ENCODE data around the gene SUN1.

GRCh38 chr7:874031-874749 lies 41.9 kb downstream of the SUN1 start:
- TF ChIP-seq CTCF (IDR thresholded peaks at IDR 0.05): no peak
- TF ChIP-seq EP300 (IDR thresholded peaks at IDR 0.05; ENCODE audit: borderline replicate concordance in 1 of 2, low read depth in 1 of 2, low read length in 1 of 2): no peak
- TF ChIP-seq POLR2AphosphoS5 (IDR thresholded peaks at IDR 0.05; ENCODE audit: low read depth, low read length): no peak
- no peak for TF ChIP-seq ZBTB33 (IDR thresholded peaks at IDR 0.05; ENCODE audit: borderline replicate concordance, low read depth)
- TF ChIP-seq TAF1 (IDR thresholded peaks at IDR 0.05; ENCODE audit: borderline replicate concordance, low read depth, low read length): no peak
- TF ChIP-seq TCF12 (IDR thresholded peaks at IDR 0.05): no peak
- no peak for TF ChIP-seq SMC3 (IDR thresholded peaks at IDR 0.05; ENCODE audit: low read depth, low read length)
- TF ChIP-seq SIN3A (IDR thresholded peaks at IDR 0.05; ENCODE audit: borderline replicate concordance, low read depth, low read length): no peak
- TF ChIP-seq RAD21 (IDR thresholded peaks at IDR 0.05; ENCODE audit: low read length): no peak
- no peak for TF ChIP-seq RCOR1 (IDR thresholded peaks at IDR 0.05; ENCODE audit: low read length)
- no peak for TF ChIP-seq FOXJ3 (CRISPR knock-in tag; IDR thresholded peaks at IDR 0.05)
- TF ChIP-seq FOXM1 (IDR thresholded peaks at IDR 0.05; ENCODE audit: low read depth): no peak
